Right atrium auricular region (tissue), 2 donors: ENCODE data around the gene MCOLN2. TPM values are rescaled to one million over a fixed set of nuclear protein-coding genes. Genes with fewer than 3 reads are reported as not detected.

ENCODE experiments used
- DNase-seq: peaks from one replicate; pipeline ENCODE4 v3.0.0-alpha.2; 2019; ENCODE audit warnings: low spot score
- H3K27ac ChIP-seq, 2 donors: fragments of 200-600 bp; sonication (generic); 1 replicate in 1 of 2; 2 replicates in 1 of 2; pipeline ENCODE4 v1.5.1; 2016 to 2019
- H3K27me3 ChIP-seq, 2 donors: fragments of 200-600 bp; sonication (generic); one replicate each; pipeline versions ENCODE4 v1.5.1 to v1.6.0; 2017 to 2019
- H3K36me3 ChIP-seq: fragments of 200-600 bp; sonication (generic); one replicate; pipeline ENCODE4 v1.5.1; 2016
- H3K4me1 ChIP-seq, 2 donors: fragments of 200-600 bp; sonication (generic); one replicate each; pipeline versions ENCODE4 v1.5.1 to v1.6.0; 2017 to 2019
- H3K4me3 ChIP-seq, 2 donors: fragments of 200-600 bp; sonication (generic); 1 replicate in 1 of 2; 2 replicates in 1 of 2; pipeline ENCODE4 v1.5.1; 2017 to 2019; ENCODE audit warnings: mild to moderate bottlenecking in 1 of 2, moderate library complexity in 1 of 2
- H3K9me3 ChIP-seq, 2 donors: fragments of 200-600 bp; sonication (generic); one replicate each; pipeline ENCODE4 v1.5.1; 2019
- total RNA-seq, 2 donors: library from RNA; depleted of rRNA; stranded (reverse); fragments of >200 nt; gene quantifications; one replicate each; pipeline ENCODE4 v1.1.0, GENCODE V29; 2016
- TF ChIP-seq, protein P1 (sequence below), 2 donors: fragments of 200-600 bp; sonication (generic); IDR thresholded peaks; one replicate each; pipeline ENCODE4 v1.5.1; 2019; ENCODE audit warnings: antibody characterized with exemption in 2 of 2

MCOLN2 gene
- total RNA-seq, 2 donors from 2014 or later = 0.90 TPM; not detected in 1

DNA sequence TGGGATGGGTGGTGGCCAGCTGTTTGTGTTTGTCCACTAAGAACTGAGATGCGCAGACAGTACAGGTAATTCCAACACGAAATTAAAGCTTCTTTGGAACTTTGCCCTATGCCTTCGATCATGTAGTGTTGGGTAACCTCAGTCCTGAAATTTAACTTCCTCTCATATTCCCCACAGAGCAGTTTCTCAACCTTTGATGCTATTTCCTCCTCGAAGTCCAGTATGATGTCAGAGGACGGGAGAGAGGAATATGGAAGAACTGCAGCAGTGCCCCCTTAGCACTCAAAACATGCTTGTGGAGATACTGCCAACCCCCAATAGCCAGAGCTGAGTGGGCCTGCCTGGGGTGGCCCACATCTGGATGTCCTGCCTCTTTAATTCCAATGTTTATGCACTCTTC is 107.5 kb downstream of the MCOLN2 start:
- Histone ChIP-seq H3K4me3 (no peak overlapping the region), H3K27me3 (no peaks in the 10 kb centered on the region), H3K36me3 (no peaks in the 10 kb centered on the region), H3K4me1 (peaks cover 0 to 15% of the 10 kb centered on the region in 2 donors), H3K27ac (no peak overlapping the region), H3K9me3 (no peaks in the 10 kb centered on the region)
- TF ChIP-seq, protein P1, sequence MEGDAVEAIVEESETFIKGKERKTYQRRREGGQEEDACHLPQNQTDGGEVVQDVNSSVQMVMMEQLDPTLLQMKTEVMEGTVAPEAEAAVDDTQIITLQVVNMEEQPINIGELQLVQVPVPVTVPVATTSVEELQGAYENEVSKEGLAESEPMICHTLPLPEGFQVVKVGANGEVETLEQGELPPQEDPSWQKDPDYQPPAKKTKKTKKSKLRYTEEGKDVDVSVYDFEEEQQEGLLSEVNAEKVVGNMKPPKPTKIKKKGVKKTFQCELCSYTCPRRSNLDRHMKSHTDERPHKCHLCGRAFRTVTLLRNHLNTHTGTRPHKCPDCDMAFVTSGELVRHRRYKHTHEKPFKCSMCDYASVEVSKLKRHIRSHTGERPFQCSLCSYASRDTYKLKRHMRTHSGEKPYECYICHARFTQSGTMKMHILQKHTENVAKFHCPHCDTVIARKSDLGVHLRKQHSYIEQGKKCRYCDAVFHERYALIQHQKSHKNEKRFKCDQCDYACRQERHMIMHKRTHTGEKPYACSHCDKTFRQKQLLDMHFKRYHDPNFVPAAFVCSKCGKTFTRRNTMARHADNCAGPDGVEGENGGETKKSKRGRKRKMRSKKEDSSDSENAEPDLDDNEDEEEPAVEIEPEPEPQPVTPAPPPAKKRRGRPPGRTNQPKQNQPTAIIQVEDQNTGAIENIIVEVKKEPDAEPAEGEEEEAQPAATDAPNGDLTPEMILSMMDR (IDR thresholded peaks at IDR 0.05) = no peak
- DNase-seq = no peak

- Histone ChIP-seq H3K4me1 (peaks cover 0 to 21% of the 10 kb centered on the region in 2 donors), H3K36me3 (no peaks in the 10 kb centered on the region), H3K9me3 (no peaks in the 10 kb centered on the region), H3K27me3 (no peaks in the 10 kb centered on the region), H3K4me3 (no peak overlapping the region), H3K27ac (no peak overlapping the region)
- DNase-seq = no peak
- TF ChIP-seq, protein P1 (IDR thresholded peaks at IDR 0.05) = no peak
These were observed 108.2 kb downstream of the MCOLN2 start for GRCh38 chr1:84888753-84889152.

DNA sequence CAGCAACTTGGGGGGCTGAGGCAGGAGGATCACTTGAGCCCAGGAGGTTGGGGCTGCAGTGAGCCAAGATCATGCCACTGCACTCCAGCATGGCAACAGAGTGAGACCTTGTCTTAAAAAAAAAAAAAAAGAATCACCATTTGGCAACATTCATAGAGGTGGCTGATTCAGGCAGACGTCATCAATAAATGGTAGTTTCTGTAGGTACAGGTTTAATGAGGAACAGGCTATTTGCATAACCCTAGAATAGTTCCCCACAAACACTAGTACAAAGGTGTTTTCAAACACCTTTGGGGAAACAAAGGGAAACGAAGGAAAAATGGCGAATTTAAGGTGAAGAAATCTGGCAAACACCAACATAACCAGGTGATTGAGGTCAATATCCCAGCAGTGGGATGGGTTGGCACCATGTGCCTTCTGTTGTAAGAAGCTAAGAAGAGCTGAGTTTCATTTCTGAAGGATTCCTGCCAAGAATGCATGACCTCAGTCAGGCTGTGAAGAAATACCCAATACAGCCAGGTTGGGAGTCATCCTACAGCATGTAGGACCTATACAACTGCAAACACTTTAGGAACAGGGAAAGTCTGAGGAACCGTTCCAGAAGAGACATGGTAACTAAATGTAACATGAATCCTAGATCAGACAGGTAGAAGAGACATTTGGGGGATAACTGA is 109.5 kb downstream of the MCOLN2 start:
- Histone ChIP-seq H3K27ac (no peak overlapping the region), H3K27me3 (no peaks in the 10 kb centered on the region), H3K9me3 (no peaks in the 10 kb centered on the region), H3K4me1 (peaks cover 0 to 25% of the 10 kb centered on the region in 2 donors), H3K4me3 (no peak overlapping the region), H3K36me3 (no peaks in the 10 kb centered on the region)
- DNase-seq = no peak
- TF ChIP-seq, protein P1 (IDR thresholded peaks at IDR 0.05) = no peak

- DNase-seq = no peak
- TF ChIP-seq, protein P1 (IDR thresholded peaks at IDR 0.05) = no peak
These were observed 111.4 kb downstream of the MCOLN2 start for GRCh38 chr1:84885469-84885868.

GRCh38 chr1:84884671-84885389 is 112.1 kb downstream of the MCOLN2 start:
- H3K27ac ChIP-seq = peak overlapping the region; percentile 42 to 73
- H3K27me3 ChIP-seq = no peaks in the 10 kb centered on the region
- H3K36me3 ChIP-seq = no peaks in the 10 kb centered on the region
- no peak for DNase-seq
- peaks cover 0 to 25% of the 10 kb centered on the region in 2 donors for H3K4me1 ChIP-seq
- TF ChIP-seq, protein P1 (IDR thresholded peaks at IDR 0.05) = no peak
- no peak overlapping the region for H3K4me3 ChIP-seq
- no peaks in the 10 kb centered on the region for H3K9me3 ChIP-seq

More at GRCh38 chr1:84885469-84885868, 111.4 kb downstream of the MCOLN2 start:
- Histone ChIP-seq H3K4me3 (no peak overlapping the region), H3K36me3 (no peaks in the 10 kb centered on the region), H3K27ac (peak overlapping the region; percentile 42 to 73), H3K27me3 (no peaks in the 10 kb centered on the region), H3K4me1 (peaks cover 0 to 25% of the 10 kb centered on the region in 2 donors), H3K9me3 (no peaks in the 10 kb centered on the region)
